Measurements from ENCODE around the gene WDR27.

DNA sequence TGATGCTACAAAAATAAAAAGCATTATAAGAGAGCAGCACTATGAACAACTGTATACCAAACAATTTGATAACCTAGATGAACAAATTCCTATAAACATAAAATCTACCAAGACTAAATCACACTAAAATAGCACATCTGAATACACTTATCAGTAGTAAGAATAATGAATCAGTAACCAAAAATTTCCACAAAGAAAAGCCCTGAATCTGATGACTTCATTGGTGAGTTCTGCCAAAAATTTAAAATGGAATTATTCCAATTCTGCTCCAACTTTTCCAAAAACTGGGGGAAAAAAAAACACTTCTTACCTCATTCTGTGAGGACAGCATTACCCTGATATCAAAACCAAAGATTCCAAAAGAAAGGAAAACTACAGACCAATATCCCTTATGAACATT, 206.2 kb downstream of the WDR27 start:
- TF ChIP-seq POLR2A (IDR thresholded peaks at IDR 0.05; ENCODE audit: low read length) (no peak), GATA1 (IDR thresholded peaks at IDR 0.05; ENCODE audit: low read depth, low read length) (no peak)

Data from erythroblast (primary cell).